AG09309 (cell line): Measurements from ENCODE around the gene HSD17B1.
"Not testable (repeated sequence)": the region's sequence is repeated elsewhere in the genome, so short reads cannot be mapped to it uniquely, and the experiment has no call there.

Source experiments
- DNase-seq: peaks from one replicate; pipeline ENCODE4 v3.0.0-alpha.2; 2010; ENCODE audit warnings: low read depth
- H3K4me3 ChIP-seq: 2 replicates; pipeline ENCODE4 v1.5.1; 2011; ENCODE audit warnings: mild to moderate bottlenecking, low read depth, low read length, moderate library complexity; ENCODE audit not compliant: control insufficient read depth
- CTCF ChIP-seq: IDR thresholded peaks from 2 replicates; pipeline ENCODE4 v1.5.1; 2011; ENCODE audit warnings: mild to moderate bottlenecking, low read depth, low read length, inconsistent platforms; ENCODE audit not compliant: insufficient read depth, control insufficient read depth; ENCODE audit errors: missing control alignments

The HSD17B1 gene

GRCh38 chr17:42548070-42548837, 4.5 kb upstream of the HSD17B1 start:
- no peak overlapping the region for H3K4me3 ChIP-seq
- no peak for DNase-seq
- no peak for TF ChIP-seq CTCF

- DNase-seq, result no peak
- no peak overlapping the region for H3K4me3 ChIP-seq
- TF ChIP-seq CTCF, result no peak
These were observed 3.5 kb upstream of the HSD17B1 start for GRCh38 chr17:42548993-42549755.

GRCh38 chr17:42553161-42553818, 567 bp downstream of the HSD17B1 start:
- H3K4me3 ChIP-seq, result peak overlapping the region; percentile 97
- TF ChIP-seq CTCF, result no peak
- DNase-seq, result no peak

GRCh38 chr17:42553866-42554249, 1.1 kb downstream of the HSD17B1 start:
- TF ChIP-seq CTCF, result peak; percentile 14
- peak overlapping the region; percentile 97 for H3K4me3 ChIP-seq
- no peak for DNase-seq

GRCh38 chr17:42554250-42555121, 1.8 kb downstream of the HSD17B1 start:
- DNase-seq, result no peak
- peak overlapping the region; percentile 97 for H3K4me3 ChIP-seq
- TF ChIP-seq CTCF, result no peak

- DNase-seq, result no peak
- TF ChIP-seq CTCF, result no peak
These were observed 2.4 kb downstream of the HSD17B1 start for GRCh38 chr17:42555122-42555622.

GRCh38 chr17:42555961-42556617, 3.4 kb downstream of the HSD17B1 start:
- H3K4me3 ChIP-seq, result not testable (repeated sequence)

More at GRCh38 chr17:42555122-42555622, 2.4 kb downstream of the HSD17B1 start:
- H3K4me3 ChIP-seq, result peak overlapping the region; percentile 97

More at GRCh38 chr17:42555961-42556617, 3.4 kb downstream of the HSD17B1 start:
- DNase-seq, result not testable (repeated sequence)
